VCaP (cell line): ENCODE results near the gene PDE11A.

ENCODE experiments used
- H3K27ac ChIP-seq: fragments of 450-650 bp; 2 replicates; pipeline ENCODE4 v1.5.1; 2017
- CTCF ChIP-seq: fragments of 450-650 bp; conservative IDR thresholded peaks from 2 replicates; pipeline ENCODE4 v1.5.1; 2017; ENCODE audit warnings: mild to moderate bottlenecking, moderate library complexity

PDE11A gene

DNA sequence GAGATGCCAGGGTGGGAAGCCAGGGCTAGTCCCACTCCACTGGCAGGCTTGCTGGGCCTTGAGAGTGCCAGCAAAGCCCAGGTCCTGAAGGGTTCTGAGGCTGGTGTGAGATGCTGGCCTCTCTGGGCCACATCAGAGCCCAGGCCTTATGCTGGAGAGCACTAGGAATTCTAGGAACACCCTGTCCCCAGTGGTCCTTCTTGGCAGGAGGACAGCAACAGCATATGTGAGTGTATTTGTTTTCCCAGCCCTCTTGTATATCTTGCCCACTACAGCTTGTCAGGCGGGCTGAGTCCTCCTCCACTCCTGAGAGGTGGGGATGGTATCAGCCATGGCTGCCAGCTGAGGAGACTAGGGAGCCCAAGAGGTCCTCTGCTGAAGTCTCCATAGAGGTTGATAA lies 327.0 kb downstream of the PDE11A start:
- no peak for TF ChIP-seq CTCF
- H3K27ac ChIP-seq, result no peak overlapping the region

- no peak for TF ChIP-seq CTCF
- H3K27ac ChIP-seq, result no peak overlapping the region
These were observed 329.7 kb downstream of the PDE11A start for GRCh38 chr2:177742851-177743250.

DNA sequence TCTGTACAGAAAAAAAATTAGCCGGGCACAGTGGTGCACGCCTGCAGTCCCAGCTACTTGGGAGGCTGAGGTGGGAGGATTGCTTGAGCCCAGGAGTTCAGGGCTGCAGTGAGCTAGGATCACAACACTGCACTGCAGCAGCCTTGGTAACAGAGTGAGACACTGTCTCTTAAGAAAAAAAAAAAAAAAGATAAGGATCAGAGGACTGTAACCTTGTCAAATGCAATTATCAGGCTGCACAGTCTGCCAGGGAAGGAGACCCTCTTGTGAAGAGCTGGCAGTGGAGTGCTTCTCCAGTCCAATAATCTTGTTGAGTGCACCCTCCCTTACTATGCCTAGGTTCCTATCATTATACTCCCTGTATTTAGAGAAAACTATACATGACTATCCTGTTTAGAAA lies 330.7 kb downstream of the PDE11A start:
- TF ChIP-seq CTCF, result no peak

DNA sequence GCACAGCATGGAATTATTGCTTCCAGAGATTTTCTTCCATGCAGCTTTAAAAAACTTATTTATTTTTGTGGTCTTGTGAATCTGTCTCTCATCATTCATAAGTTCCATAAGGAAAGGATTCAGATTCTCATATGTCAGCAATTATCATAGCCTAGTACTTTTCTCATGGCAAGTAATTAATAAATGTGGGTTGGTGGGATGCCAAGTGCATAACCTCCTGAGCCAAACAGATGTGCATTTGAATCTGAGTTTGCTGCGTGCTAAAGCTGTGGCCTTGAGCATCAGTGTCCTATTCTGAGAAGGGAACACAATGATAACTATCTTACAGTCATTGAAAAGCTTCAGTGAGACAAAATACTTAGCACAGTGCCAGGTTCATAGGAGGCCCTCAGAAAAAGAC lies 331.9 kb downstream of the PDE11A start:
- H3K27ac ChIP-seq, result no peak overlapping the region
- TF ChIP-seq CTCF, result no peak

More for the DNA sequence above, 330.7 kb downstream of the PDE11A start:
- no peak overlapping the region for H3K27ac ChIP-seq

DNA sequence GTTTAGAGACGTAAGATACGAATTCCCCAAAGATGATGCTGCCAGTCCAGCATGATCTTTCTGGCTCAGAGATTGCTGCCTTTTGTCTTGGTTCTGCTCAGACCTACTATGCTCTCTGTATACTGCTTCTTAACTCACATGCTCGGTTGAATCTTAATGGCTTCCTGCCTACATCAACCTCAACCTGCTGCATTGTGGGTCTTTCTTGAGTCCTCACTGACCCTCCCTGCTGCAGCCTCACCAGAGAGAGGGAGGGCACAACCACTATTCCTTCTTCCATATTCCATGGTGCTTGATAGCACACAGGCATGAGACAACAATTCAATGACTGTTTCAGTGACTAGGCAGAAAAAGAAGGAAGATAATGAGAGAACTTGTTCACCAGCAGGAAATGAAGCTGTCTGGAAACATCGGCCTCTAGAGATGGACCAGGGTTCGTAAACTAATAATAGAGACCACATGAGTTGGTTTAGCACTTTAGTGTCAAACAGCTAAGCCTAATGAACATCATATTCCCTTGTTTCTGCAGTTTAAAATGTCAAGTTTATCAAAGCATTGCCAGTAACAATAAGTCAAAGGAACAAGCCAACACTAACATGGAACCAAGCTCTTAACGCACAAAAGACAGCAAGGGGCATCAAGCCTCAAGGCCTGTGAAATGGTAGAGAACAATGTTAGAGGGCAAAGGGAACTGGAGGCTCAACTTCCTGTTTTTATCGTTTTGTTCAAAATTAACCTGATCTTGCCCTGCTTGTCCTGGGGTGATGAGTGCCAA lies 333.9 kb downstream of the PDE11A start:
- no peak overlapping the region for H3K27ac ChIP-seq
- TF ChIP-seq CTCF, result no peak

- no peak for TF ChIP-seq CTCF
- H3K27ac ChIP-seq, result no peak overlapping the region
These were observed 337.2 kb downstream of the PDE11A start for GRCh38 chr2:177735318-177735803.

DNA sequence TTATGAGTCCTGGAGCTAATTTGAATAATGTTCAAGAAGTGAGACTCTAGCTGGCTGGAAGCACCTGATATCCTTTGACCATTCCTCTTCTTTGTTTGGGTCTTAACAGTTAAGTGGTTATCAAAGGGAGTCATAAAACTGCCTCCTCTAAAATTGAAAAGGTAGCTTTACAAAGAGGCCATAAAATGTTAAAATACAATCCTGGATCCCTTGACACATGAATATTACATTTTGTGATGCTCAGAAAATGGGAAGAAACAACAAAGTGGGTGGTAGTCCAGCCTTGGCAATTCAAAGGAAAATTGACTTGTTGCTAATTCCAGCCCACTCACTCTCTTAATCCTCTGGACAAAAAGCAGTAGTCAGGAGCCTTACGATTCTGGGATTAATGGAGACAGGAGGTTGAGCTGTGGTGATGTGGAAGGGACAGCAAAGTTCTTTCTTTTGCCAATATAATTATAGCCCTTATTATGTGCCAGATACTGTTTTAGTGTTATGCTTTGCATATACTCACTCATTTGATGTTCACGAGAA lies 339.2 kb downstream of the PDE11A start:
- H3K27ac ChIP-seq, result no peak overlapping the region
- no peak for TF ChIP-seq CTCF
